ENCODE measurements around the gene MRTO4.

- TF ChIP-seq ZNF275 (CRISPR knock-in tag; IDR thresholded peaks at IDR 0.05; ENCODE audit: borderline replicate concordance) (no peak), ZSCAN29 (CRISPR knock-in tag; conservative IDR thresholded peaks at IDR 0.05) (no peak), POLR2A (IDR thresholded peaks at IDR 0.05; ENCODE audit: insufficient read depth in 1 of 2, low read depth in 2 of 2, low read length in 2 of 2) (no peak), PRPF4 (IDR thresholded peaks at IDR 0.05; ENCODE audit: low read depth, low read length, poor library complexity, severe bottlenecking) (no peak), TFAP4 (IDR thresholded peaks at IDR 0.05; ENCODE audit: borderline replicate concordance, low read depth) (no peak), PHF8 (CRISPR knock-in tag; IDR thresholded peaks at IDR 0.05) (no peak), ZNF776 (CRISPR knock-in tag; IDR thresholded peaks at IDR 0.05) (no peak), KAT7 (CRISPR knock-in tag; IDR thresholded peaks at IDR 0.05; ENCODE audit: borderline replicate concordance) (no peak), KMT2B (CRISPR knock-in tag; IDR thresholded peaks at IDR 0.05) (no peak)
- TF ChIP-seq, protein P1, sequence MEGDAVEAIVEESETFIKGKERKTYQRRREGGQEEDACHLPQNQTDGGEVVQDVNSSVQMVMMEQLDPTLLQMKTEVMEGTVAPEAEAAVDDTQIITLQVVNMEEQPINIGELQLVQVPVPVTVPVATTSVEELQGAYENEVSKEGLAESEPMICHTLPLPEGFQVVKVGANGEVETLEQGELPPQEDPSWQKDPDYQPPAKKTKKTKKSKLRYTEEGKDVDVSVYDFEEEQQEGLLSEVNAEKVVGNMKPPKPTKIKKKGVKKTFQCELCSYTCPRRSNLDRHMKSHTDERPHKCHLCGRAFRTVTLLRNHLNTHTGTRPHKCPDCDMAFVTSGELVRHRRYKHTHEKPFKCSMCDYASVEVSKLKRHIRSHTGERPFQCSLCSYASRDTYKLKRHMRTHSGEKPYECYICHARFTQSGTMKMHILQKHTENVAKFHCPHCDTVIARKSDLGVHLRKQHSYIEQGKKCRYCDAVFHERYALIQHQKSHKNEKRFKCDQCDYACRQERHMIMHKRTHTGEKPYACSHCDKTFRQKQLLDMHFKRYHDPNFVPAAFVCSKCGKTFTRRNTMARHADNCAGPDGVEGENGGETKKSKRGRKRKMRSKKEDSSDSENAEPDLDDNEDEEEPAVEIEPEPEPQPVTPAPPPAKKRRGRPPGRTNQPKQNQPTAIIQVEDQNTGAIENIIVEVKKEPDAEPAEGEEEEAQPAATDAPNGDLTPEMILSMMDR (CRISPR knock-in tag; IDR thresholded peaks at IDR 0.05) = no peak
- TF ChIP-seq, protein P2, sequence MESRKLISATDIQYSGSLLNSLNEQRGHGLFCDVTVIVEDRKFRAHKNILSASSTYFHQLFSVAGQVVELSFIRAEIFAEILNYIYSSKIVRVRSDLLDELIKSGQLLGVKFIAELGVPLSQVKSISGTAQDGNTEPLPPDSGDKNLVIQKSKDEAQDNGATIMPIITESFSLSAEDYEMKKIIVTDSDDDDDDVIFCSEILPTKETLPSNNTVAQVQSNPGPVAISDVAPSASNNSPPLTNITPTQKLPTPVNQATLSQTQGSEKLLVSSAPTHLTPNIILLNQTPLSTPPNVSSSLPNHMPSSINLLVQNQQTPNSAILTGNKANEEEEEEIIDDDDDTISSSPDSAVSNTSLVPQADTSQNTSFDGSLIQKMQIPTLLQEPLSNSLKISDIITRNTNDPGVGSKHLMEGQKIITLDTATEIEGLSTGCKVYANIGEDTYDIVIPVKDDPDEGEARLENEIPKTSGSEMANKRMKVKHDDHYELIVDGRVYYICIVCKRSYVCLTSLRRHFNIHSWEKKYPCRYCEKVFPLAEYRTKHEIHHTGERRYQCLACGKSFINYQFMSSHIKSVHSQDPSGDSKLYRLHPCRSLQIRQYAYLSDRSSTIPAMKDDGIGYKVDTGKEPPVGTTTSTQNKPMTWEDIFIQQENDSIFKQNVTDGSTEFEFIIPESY (CRISPR knock-in tag; IDR thresholded peaks at IDR 0.05) = no peak
- TF ChIP-seq, protein P3, sequence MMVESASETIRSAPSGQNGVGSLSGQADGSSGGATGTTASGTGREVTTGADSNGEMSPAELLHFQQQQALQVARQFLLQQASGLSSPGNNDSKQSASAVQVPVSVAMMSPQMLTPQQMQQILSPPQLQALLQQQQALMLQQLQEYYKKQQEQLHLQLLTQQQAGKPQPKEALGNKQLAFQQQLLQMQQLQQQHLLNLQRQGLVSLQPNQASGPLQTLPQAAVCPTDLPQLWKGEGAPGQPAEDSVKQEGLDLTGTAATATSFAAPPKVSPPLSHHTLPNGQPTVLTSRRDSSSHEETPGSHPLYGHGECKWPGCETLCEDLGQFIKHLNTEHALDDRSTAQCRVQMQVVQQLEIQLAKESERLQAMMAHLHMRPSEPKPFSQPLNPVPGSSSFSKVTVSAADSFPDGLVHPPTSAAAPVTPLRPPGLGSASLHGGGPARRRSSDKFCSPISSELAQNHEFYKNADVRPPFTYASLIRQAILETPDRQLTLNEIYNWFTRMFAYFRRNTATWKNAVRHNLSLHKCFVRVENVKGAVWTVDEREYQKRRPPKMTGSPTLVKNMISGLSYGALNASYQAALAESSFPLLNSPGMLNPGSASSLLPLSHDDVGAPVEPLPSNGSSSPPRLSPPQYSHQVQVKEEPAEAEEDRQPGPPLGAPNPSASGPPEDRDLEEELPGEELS (CRISPR knock-in tag; IDR thresholded peaks at IDR 0.05) = no peak
Measured at GRCh38 chr1:19219451-19219850, 32.2 kb upstream of the MRTO4 start.
